ENCODE results near the gene FHL3.
"Not testable (repeated sequence)": the region's sequence is repeated elsewhere in the genome, so short reads cannot be mapped to it uniquely, and the experiment has no call there.

DNA sequence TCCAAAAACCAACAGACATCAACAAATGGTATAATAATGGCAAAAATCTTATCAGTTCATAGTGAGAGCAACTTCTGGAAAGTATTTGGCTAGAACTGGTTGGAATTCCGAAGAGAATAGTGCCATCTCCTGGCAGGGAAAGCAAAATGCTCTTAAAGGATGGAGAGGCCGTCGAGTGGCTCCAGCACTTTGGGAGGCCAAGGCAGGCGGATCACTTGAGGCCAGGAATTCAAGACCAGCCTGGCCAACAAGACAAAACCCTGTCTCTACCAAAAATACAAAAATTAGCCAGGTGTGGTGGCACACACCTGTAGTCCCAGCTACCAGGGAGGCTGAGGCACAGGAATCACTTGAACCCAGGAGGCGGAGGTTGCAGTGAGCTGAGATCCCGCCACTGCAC lies 30.2 kb downstream of the FHL3 start:
- TF ChIP-seq, protein P1, sequence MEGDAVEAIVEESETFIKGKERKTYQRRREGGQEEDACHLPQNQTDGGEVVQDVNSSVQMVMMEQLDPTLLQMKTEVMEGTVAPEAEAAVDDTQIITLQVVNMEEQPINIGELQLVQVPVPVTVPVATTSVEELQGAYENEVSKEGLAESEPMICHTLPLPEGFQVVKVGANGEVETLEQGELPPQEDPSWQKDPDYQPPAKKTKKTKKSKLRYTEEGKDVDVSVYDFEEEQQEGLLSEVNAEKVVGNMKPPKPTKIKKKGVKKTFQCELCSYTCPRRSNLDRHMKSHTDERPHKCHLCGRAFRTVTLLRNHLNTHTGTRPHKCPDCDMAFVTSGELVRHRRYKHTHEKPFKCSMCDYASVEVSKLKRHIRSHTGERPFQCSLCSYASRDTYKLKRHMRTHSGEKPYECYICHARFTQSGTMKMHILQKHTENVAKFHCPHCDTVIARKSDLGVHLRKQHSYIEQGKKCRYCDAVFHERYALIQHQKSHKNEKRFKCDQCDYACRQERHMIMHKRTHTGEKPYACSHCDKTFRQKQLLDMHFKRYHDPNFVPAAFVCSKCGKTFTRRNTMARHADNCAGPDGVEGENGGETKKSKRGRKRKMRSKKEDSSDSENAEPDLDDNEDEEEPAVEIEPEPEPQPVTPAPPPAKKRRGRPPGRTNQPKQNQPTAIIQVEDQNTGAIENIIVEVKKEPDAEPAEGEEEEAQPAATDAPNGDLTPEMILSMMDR (IDR thresholded peaks at IDR 0.05): peak in 6 of 7 experiments; percentile 30 to 55 (median 52)
- TF ChIP-seq POLR2A (IDR thresholded peaks at IDR 0.05): not testable (repeated sequence)

All from body of pancreas (tissue), 4 donors.